Dedifferentiated amniotic fluid mesenchymal stem cell (primary cell): Measurements from ENCODE around the gene TMEM178A.

ENCODE experiments used
- DNase-seq: peaks from one replicate; pipeline ENCODE4 v3.0.0-alpha.2; 2016; ENCODE audit errors: extremely low spot score

Gene TMEM178A

DNA sequence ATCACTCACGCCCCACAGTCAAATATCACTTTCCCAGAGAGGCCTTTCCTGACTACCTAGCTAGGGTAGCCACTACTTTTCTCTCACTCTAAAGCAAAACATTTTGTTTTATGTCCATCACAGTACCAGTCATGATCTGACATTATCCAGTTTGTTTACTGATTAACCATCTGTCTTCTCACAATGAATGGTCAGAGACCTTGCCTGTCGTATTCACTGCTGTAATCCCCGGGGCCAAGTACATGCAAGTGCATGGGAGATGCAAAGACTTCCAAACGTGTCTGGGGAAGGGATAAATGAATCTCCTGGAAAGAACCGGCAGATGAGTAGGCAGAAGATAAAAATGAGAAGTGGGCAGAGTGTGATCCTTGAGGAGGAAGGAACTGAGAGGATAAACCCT is 73.7 kb downstream of the TMEM178A start:
- no peak for DNase-seq

DNA sequence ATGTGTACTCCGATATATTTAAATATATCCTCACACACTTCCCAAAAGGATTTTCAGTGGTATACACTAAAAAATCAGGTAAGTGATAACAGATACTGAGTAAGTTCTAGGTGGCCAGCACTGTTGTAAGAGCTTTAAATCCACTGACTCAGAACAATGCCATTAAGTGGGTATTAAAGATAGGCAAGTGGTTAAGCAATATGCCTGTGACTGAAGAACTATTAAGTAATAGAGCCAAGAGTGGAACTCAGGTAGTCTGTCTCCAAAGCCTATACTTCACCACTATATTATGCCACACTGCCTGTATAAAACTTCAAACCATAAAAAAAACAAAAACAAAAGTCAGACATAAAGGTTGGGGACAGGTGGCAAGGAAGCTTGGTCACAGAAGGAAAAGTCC is 76.2 kb downstream of the TMEM178A start:
- DNase-seq: no peak

GRCh38 chr2:39743269-39743776 is 77.6 kb downstream of the TMEM178A start:
- no peak for DNase-seq

GRCh38 chr2:39755466-39755865 is 89.7 kb downstream of the TMEM178A start:
- no peak for DNase-seq

- DNase-seq: no peak
These were observed 91.4 kb downstream of the TMEM178A start for GRCh38 chr2:39757156-39757555.

- no peak for DNase-seq
These were observed 96.7 kb downstream of the TMEM178A start for GRCh38 chr2:39762448-39762847.
